ENCODE results near the gene SIGLEC10. TPM values are rescaled to one million over a fixed set of nuclear protein-coding genes. Genes with fewer than 3 reads are reported as not detected.

Gene SIGLEC10
- total and polyA plus RNA-seq, 4 donors, result 3.4 to 248 (median 29.9) TPM

- no peaks in the 10 kb centered on the region for H3K9me3 ChIP-seq (ENCODE audit: control insufficient read depth in 4 of 4, insufficient read depth in 3 of 4, low read length in 3 of 4)
- no peak overlapping the region for H3K9ac ChIP-seq (ENCODE audit: insufficient read depth in 1 of 2, low read length in 2 of 2)
- H3K27ac ChIP-seq (ENCODE audit: low read depth in 1 of 2, low read length in 1 of 2), result no peak overlapping the region
- no peaks in the 10 kb centered on the region for H3K36me3 ChIP-seq (ENCODE audit: control insufficient read depth in 4 of 4, insufficient read depth in 4 of 4, low read length in 4 of 4)
- no peak overlapping the region for H3K4me3 ChIP-seq
- no peak for DNase-seq
- WGBS, 2 donors, result 91 to 92% methylated on average over 13 of the region's 13 CpGs
- TF ChIP-seq, protein P1, sequence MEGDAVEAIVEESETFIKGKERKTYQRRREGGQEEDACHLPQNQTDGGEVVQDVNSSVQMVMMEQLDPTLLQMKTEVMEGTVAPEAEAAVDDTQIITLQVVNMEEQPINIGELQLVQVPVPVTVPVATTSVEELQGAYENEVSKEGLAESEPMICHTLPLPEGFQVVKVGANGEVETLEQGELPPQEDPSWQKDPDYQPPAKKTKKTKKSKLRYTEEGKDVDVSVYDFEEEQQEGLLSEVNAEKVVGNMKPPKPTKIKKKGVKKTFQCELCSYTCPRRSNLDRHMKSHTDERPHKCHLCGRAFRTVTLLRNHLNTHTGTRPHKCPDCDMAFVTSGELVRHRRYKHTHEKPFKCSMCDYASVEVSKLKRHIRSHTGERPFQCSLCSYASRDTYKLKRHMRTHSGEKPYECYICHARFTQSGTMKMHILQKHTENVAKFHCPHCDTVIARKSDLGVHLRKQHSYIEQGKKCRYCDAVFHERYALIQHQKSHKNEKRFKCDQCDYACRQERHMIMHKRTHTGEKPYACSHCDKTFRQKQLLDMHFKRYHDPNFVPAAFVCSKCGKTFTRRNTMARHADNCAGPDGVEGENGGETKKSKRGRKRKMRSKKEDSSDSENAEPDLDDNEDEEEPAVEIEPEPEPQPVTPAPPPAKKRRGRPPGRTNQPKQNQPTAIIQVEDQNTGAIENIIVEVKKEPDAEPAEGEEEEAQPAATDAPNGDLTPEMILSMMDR (IDR thresholded peaks at IDR 0.05; ENCODE audit: control extremely low read depth, extremely low read depth), result no peak
- H3K4me1 ChIP-seq (ENCODE audit: control insufficient read depth in 5 of 5, insufficient read depth in 5 of 5, low read length in 5 of 5), result peaks cover 0 to 10% (median 2%) of the 10 kb centered on the region in 5 donors
- ATAC-seq (ENCODE audit: insufficient read depth, low FRiP score), result no peak
- no peaks in the 10 kb centered on the region for H3K27me3 ChIP-seq (ENCODE audit: control insufficient read depth in 3 of 3, insufficient read depth in 3 of 3, low read length in 2 of 3)
These were observed 56.2 kb downstream of the SIGLEC10 start for GRCh38 chr19:51361239-51361638.

Small RNAs within 50 kb of the gene (small RNA-seq; reads per million reads assigned to genes)
- gene AC020914.5 (ENCODE audit: low replicate concordance), result not detected

Other genes starting within 250 kb of the SIGLEC10 start
- gene CD33, start 192.6 kb downstream of the SIGLEC10 start, total RNA-seq, result 10 to 100 TPM in 1 of 2 donors, 1 to 10 TPM in 1; 7.0 to 20.2 TPM
- gene CD33, start 192.6 kb downstream of the SIGLEC10 start, polyA plus RNA-seq, result 10 to 100 TPM; 13.4 to 40.2 TPM
- not detected for gene SIGLECL1, start 166.6 kb downstream of the SIGLEC10 start, total RNA-seq
- gene SIGLECL1, start 166.6 kb downstream of the SIGLEC10 start, polyA plus RNA-seq, result under 1 TPM in 1 of 2 donors, not detected in 1; 0.03 TPM
- gene IGLON5, start 106.0 kb downstream of the SIGLEC10 start, total RNA-seq, result under 1 TPM; 0.09 to 0.43 TPM
- under 1 TPM in 1 of 2 donors, not detected in 1; 0.18 TPM for gene IGLON5, start 106.0 kb downstream of the SIGLEC10 start, polyA plus RNA-seq
- gene VSIG10L, start 75.5 kb downstream of the SIGLEC10 start, total RNA-seq, result 1 to 10 TPM in 1 of 2 donors, under 1 TPM in 1; 0.57 to 3.1 TPM
- gene VSIG10L, start 75.5 kb downstream of the SIGLEC10 start, polyA plus RNA-seq, result 1 to 10 TPM; 1.8 to 3.7 TPM
- gene ETFB, start 51.3 kb downstream of the SIGLEC10 start, total RNA-seq, result 100 to 1,000 TPM in 1 of 2 donors, 10 to 100 TPM in 1; 36.8 to 101 TPM
- gene ETFB, start 51.3 kb downstream of the SIGLEC10 start, polyA plus RNA-seq, result 100 to 1,000 TPM; 104 to 118 TPM
- gene CLDND2, start 48.6 kb downstream of the SIGLEC10 start, total RNA-seq, result under 1 TPM in 1 of 2 donors, not detected in 1; 0.92 TPM
- under 1 TPM; 0.45 to 0.66 TPM for gene CLDND2, start 48.6 kb downstream of the SIGLEC10 start, polyA plus RNA-seq
- 10 to 100 TPM; 12.7 to 16.9 TPM for gene NKG7, start 45.0 kb downstream of the SIGLEC10 start, total RNA-seq
- 100 to 1,000 TPM in 1 of 2 donors, 10 to 100 TPM in 1; 12.7 to 328 TPM for gene NKG7, start 45.0 kb downstream of the SIGLEC10 start, polyA plus RNA-seq
- gene LIM2, start 29.7 kb downstream of the SIGLEC10 start, total RNA-seq, result not detected
- gene LIM2, start 29.7 kb downstream of the SIGLEC10 start, polyA plus RNA-seq, result not detected
- under 1 TPM in 1 of 2 donors, not detected in 1; 0.64 TPM for gene C19orf84, start 27.1 kb downstream of the SIGLEC10 start, total RNA-seq
- gene C19orf84, start 27.1 kb downstream of the SIGLEC10 start, polyA plus RNA-seq, result under 1 TPM; 0.08 to 0.31 TPM
- under 1 TPM; 0.34 to 0.77 TPM for gene SIGLEC8, start 40.8 kb upstream of the SIGLEC10 start, total RNA-seq
- gene SIGLEC8, start 40.8 kb upstream of the SIGLEC10 start, polyA plus RNA-seq, result under 1 TPM; 0.22 to 0.28 TPM
- not detected for gene CEACAM18, start 60.9 kb upstream of the SIGLEC10 start, total RNA-seq
- gene CEACAM18, start 60.9 kb upstream of the SIGLEC10 start, polyA plus RNA-seq, result not detected
- gene SIGLEC12, start 84.2 kb upstream of the SIGLEC10 start, total RNA-seq, result 1 to 10 TPM in 1 of 2 donors, under 1 TPM in 1; 0.28 to 3.5 TPM
- gene SIGLEC12, start 84.2 kb upstream of the SIGLEC10 start, polyA plus RNA-seq, result 1 to 10 TPM in 1 of 2 donors, under 1 TPM in 1; 0.12 to 5.1 TPM
- gene SIGLEC6, start 114.0 kb upstream of the SIGLEC10 start, total RNA-seq, result 1 to 10 TPM in 1 of 2 donors, under 1 TPM in 1; 0.23 to 5.3 TPM
- under 1 TPM; 0.37 to 0.53 TPM for gene SIGLEC6, start 114.0 kb upstream of the SIGLEC10 start, polyA plus RNA-seq
- 10 to 100 TPM in 1 of 2 donors, 1 to 10 TPM in 1; 8.4 to 11.4 TPM for gene ZNF175, start 153.6 kb upstream of the SIGLEC10 start, total RNA-seq
- gene ZNF175, start 153.6 kb upstream of the SIGLEC10 start, polyA plus RNA-seq, result 1 to 10 TPM; 2.5 to 3.3 TPM
- 1 to 10 TPM; 1.6 to 2.2 TPM for gene SIGLEC5, start 212.8 kb upstream of the SIGLEC10 start, total RNA-seq
- not detected for gene SIGLEC5, start 212.8 kb upstream of the SIGLEC10 start, polyA plus RNA-seq
- 10 to 100 TPM in 1 of 2 donors, 1 to 10 TPM in 1; 2.7 to 46.4 TPM for gene SIGLEC14, start 229.2 kb upstream of the SIGLEC10 start, total RNA-seq
- 100 to 1,000 TPM in 1 of 2 donors, 1 to 10 TPM in 1; 2.9 to 101 TPM for gene SIGLEC14, start 229.2 kb upstream of the SIGLEC10 start, polyA plus RNA-seq

Measured in lung (tissue), 13 donors.